GM12874 (cell line): ENCODE measurements around the gene STUB1.

Experiments used
- TF ChIP-seq, protein P1 (sequence below): IDR thresholded peaks from 2 replicates; pipeline ENCODE4 v1.5.1; 2011; ENCODE audit warnings: low read depth, mild to moderate bottlenecking, control low read depth, low read length, moderate library complexity; ENCODE audit not compliant: insufficient read depth

STUB1 gene

DNA sequence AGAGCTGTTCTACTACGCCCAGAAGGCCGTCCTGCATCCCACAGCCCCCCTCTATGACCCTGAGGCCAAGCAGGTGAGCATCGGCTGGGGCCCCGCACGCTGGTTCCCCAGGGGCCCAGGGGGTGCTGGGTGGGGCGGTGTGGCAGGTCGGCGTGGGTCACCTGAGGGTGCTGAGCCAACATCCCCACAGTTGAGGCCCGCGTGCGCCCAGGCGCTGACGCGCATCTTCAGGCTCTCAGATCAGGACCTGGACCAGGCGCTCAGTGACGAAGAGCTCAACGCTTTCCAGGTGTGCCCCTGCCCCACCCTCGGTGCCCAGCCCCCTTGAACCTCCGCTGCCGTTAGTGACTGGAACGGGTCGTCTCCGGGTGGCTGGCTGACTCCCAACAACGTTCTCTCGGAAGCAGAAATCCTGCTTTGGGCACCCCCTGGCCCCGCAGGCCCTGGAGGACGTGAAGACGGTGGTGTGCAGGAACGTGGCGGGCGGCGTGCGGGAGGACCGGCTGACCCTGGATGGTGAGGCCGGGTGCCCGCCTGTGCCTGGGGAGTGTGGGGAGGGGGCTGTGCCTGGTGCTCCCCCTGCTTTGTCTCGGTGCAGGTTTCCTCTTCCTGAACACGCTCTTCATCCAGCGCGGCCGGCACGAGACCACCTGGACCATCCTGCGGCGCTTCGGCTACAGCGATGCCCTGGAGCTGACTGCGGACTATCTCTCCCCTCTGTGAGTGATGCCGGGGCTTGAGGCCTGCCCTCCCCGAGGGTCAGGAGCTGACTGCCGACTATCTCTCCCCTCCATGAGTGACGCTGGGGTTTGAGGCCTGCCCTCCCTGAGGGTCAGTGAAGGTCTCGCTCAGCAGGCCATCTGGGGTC, 9.5 kb upstream of the STUB1 start:
- TF ChIP-seq, protein P1, sequence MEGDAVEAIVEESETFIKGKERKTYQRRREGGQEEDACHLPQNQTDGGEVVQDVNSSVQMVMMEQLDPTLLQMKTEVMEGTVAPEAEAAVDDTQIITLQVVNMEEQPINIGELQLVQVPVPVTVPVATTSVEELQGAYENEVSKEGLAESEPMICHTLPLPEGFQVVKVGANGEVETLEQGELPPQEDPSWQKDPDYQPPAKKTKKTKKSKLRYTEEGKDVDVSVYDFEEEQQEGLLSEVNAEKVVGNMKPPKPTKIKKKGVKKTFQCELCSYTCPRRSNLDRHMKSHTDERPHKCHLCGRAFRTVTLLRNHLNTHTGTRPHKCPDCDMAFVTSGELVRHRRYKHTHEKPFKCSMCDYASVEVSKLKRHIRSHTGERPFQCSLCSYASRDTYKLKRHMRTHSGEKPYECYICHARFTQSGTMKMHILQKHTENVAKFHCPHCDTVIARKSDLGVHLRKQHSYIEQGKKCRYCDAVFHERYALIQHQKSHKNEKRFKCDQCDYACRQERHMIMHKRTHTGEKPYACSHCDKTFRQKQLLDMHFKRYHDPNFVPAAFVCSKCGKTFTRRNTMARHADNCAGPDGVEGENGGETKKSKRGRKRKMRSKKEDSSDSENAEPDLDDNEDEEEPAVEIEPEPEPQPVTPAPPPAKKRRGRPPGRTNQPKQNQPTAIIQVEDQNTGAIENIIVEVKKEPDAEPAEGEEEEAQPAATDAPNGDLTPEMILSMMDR, result no peak

DNA sequence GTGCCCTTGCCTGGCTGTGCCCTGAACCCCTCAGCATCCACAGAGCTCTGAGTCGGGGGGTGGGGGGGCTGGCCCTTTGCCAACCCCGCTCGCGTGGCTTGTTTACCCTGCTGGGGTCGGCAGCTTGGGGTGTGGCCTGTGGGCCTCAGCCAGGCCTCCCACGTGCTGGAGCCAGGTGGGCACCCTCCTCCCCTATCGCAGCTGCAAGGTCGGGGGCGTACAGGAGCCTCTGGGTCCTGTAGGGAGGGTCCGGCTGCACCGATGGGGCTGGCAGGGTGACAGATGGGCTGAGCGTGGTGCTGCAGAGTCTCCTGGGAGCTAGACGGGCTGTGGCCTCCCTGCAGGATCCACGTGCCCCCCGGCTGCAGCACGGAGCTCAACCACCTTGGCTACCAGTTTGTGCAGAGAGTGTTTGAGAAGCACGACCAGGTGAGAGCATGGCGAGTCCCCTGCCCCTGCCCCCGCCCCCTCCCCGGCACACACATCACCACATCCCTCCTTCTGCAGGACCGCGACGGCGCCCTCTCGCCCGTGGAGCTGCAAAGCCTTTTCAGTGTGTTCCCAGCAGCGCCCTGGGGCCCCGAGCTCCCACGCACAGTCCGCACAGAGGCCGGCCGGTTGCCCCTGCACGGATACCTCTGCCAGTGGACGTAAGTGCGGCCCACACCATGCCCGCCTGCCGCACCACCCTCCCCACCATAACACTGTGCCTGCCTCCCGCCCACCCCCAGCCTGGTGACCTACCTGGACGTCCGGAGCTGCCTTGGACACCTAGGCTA, 8.7 kb upstream of the STUB1 start:
- TF ChIP-seq, protein P1, result no peak

- TF ChIP-seq, protein P1, result no peak
These were observed 7.8 kb upstream of the STUB1 start for GRCh38 chr16:672371-672770.

GRCh38 chr16:672851-673250, 7.4 kb upstream of the STUB1 start:
- TF ChIP-seq, protein P1, result no peak

GRCh38 chr16:673399-673991, 6.7 kb upstream of the STUB1 start:
- TF ChIP-seq, protein P1, result no peak

GRCh38 chr16:674214-674881, 5.9 kb upstream of the STUB1 start:
- TF ChIP-seq, protein P1, result no peak
